DMS114 treated with DMSO at 0.1 percent for 48 hours (cell line): ENCODE data around the gene GLI3.

Experiments used
- DNase-seq: peaks from one replicate; lab custom pipeline; 2025; ENCODE audit not compliant: unreplicated experiment; lab: John Stamatoyannopoulos, UW

The GLI3 gene

GRCh38 chr7:42176724-42177101 lies 60.3 kb downstream of the GLI3 start:
- DNase-seq = no peak

- DNase-seq = no peak
Measured at GRCh38 chr7:42175834-42176723, 60.9 kb downstream of the GLI3 start.

GRCh38 chr7:42174391-42174912 lies 62.6 kb downstream of the GLI3 start:
- DNase-seq = no peak

GRCh38 chr7:42170724-42171123 lies 66.3 kb downstream of the GLI3 start:
- no peak for DNase-seq

GRCh38 chr7:42168512-42168911 lies 68.5 kb downstream of the GLI3 start:
- DNase-seq = no peak

DNA sequence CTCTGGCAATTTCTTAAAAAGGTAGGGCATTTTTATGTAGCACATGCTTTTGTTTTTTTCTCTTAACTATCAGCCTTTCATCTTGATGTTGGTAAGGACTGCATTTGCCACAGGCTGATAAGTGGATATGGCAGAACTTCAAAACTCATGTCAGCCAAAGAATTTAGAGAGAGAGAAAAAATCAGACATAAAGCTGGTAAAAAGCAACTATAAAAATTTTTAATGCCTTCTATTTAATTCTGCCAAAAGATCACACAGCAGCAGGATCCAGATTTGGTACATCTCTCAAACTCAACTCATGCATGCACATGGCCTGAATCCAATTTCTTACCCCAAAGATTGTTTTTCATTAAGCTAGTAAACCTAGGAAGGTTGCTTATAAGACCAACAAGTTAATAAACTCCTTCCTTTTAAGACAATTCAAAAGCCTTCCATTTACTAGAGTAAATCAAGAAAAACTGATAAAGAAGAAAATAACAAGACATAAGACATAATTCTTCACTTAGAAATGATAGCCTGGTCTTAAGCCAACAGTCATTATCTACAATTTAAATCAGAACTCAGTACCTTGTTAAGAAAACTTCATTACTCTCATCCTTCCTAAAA lies 69.3 kb downstream of the GLI3 start:
- DNase-seq = no peak

- DNase-seq = no peak
Measured at GRCh38 chr7:42167206-42167605, 69.8 kb downstream of the GLI3 start.

DNA sequence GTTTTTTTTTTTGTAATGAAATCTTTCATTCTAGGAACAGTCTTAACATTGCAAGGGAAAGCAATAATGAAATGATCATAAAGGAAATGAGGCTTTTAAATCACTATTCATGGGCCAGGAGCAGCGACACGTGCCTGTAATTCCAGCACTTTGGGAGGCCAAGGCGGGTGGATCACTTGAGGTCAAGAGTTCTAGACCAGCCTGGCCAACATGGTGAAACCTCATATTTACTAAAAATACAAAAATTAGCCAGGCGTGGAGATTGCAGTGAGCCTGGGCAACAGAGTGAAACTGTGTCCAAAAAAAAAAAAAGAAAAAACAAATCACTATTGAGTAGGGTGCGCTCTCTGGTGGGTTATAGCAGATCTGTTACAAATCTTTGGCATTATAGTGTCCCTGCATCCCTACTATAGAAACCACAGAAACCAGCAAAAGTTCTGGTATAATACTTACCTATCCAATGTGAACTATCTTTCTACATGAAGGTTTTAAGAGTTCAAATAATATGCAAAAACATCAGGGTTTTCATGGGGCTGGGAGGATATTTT lies 72.1 kb downstream of the GLI3 start:
- DNase-seq = no peak

- DNase-seq = no peak
Measured at GRCh38 chr7:42162560-42163325, 74.3 kb downstream of the GLI3 start.

DNA sequence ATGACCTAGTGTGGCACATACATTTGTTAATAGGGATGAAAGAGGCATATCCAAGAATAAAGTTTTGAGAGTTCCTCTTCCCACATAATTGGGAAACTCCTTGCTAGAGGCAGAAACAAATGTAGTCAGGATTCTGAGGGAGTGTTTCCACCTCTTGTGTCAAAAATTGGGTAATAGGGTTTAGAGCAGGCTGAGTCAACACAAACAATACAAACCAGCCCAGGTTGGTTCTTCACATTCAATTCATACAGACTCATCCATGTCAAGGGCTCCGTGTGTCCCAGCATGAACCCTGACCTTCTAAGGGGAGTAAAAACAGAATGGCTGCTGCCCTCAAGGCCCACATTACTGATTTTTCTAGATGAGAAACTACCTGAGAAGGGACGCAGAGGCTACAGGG lies 75.3 kb downstream of the GLI3 start:
- DNase-seq = no peak

DNA sequence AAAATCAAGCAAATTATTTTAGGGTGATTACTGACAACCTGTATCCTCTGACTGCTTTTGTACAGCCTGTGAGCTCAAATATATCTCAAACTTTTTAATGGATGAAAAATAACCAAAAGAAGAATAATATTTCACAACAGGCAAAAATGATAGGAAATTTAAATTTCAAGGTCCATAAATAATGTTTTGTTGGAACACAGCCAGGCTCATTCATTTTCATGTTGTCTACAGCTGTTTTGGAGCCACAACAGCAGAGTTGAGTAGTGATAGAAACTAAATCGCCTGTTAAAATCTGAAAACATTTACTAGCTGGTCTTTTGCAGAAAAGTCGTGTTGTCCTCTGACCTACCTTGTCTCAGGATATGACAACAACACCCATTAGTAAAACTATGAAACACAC lies 75.9 kb downstream of the GLI3 start:
- DNase-seq = no peak

DNA sequence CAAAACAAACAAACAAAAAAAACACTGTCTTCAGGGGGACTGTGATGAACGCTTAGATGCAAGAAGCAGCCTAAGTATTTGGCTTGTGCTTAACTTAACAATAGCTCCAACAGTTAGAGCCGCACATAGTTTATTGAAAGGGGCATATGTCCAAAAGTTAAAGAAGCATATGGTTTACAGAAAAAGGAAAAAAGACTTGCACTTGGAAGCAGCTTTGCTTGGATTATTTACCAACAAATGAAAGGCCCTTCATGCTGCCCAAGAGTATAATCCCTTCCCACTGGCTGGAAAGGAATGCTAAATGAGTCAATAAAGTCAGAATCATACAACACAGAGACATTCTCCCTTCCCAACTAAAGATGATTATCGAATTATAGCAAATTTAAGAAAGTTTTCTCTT lies 77.9 kb downstream of the GLI3 start:
- no peak for DNase-seq

GRCh38 chr7:42156967-42157721 lies 79.9 kb downstream of the GLI3 start:
- DNase-seq = no peak

DNA sequence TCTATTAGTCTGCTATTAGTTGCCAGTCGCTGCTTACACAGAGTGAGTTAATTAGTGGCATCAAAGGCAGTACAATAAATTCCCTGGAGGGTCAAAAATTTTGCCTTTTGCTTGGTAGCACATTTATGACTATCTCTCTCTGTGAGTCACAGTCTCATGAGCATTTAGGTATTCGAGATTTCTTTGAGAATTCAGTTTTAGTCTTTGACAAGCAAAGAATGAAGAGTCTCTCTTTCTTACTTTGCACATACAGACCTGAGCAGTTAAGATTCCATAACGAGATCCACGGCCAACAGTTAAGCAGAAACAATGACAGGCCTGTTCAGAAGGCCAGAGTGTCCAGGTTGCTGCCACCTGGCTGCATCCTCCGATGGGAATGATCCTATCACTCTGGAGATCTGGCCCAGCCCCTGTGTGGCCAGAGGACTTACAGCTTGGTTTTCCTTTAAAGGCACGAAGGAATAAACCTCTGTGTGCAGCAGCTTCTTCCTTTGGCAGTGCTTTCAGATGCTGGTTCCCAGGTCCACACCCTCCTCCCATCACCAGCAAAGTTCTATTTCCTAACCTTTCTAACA lies 80.6 kb downstream of the GLI3 start:
- DNase-seq = no peak

DNA sequence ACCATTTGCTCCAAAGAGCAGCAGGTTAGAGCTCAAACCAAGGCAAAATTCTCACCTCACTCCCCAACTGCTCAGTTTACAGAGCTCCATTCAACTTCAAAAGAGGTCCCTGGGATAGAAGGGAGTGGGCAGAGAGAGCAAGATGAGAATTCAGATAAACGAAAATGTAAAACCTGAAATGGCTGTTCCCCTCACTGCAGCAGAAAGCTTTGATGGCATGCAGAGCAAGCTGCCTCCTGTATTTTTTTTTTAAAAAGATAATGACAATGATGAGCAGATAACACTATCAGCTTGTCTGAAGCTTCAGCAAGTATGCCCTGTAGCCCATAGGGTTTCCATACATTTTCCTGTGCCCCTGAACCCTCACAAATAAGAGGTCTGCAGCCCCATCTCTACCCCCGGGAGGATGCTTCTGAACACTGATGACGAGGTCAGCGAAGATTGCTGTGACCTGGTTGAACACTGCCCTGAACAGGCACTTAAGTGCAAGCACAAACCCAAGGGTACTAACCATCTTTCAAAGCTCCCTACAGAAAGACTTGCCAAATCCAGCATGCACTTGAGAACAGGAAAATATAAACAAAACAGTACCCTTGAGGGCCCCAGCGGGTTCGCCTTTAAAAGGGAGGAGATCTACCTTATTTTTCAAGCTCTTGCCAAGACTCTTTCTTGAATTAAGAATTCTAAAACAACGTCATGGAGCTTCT lies 81.3 kb downstream of the GLI3 start:
- no peak for DNase-seq

GRCh38 chr7:42154173-42154572 lies 82.8 kb downstream of the GLI3 start:
- no peak for DNase-seq

- DNase-seq = no peak
Measured at GRCh38 chr7:42152329-42153205, 84.4 kb downstream of the GLI3 start.

DNA sequence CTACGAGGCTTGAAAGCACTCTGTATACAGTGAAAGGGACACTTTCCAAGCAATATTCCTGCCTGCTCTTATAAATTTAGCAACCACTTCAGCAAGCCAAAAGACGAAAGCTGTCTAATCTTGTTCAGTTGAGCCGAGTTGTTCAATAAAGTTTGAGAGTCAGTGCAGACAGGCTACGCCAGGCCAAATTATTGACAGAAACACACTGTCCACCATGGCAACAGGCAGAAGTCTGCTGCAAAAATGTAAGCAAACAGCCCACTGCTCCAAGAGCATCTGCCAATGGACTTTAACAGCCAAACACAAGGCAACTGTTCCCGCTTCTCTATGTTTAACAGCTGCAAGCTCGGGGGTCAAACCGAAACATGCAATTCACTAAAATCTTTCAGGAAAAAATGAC lies 85.7 kb downstream of the GLI3 start:
- DNase-seq = no peak

DNA sequence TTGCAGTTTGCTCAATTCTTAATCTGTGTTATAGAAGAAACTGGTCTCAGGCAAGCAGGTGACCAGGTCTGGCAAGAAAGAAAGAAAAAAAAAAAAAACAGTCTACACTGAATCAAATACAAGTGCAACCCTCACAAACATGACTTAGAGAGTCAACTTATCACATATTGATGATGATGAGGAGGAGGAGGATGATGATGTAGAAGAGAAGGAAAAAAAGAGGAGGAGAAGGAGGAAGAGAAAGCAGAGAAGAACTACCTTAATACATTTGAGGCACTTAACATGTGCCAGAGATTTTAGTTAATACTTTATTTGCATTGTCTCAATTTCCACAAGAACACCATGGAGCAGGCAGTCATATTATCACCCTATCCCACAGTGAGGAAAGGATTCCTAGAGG lies 91.5 kb downstream of the GLI3 start:
- DNase-seq = no peak
